ENCODE results near the gene CADPS2.

CADPS2 gene

GRCh38 chr7:122833888-122834570, 52.2 kb downstream of the CADPS2 start:
- Histone ChIP-seq H3K4me2 (no peak overlapping the region), H3K9me3 (no peaks in the 10 kb centered on the region), H4K20me1 (no peaks in the 10 kb centered on the region), H3K4me1 (no peaks in the 10 kb centered on the region), H3K9ac (no peak overlapping the region), H3K27me3 (no peaks in the 10 kb centered on the region), H3K4me3 (no peak overlapping the region), H3K27ac (no peak overlapping the region), H3K36me3 (no peaks in the 10 kb centered on the region)
- no peak for TF ChIP-seq Cebpa-rat (IDR thresholded peaks at IDR 0.05)

GRCh38 chr7:122831436-122831835, 54.8 kb downstream of the CADPS2 start:
- H3K9ac ChIP-seq = no peak overlapping the region
- H3K27ac ChIP-seq = no peak overlapping the region
- no peaks in the 10 kb centered on the region for H3K27me3 ChIP-seq
- no peak overlapping the region for H3K4me2 ChIP-seq
- no peaks in the 10 kb centered on the region for H3K4me1 ChIP-seq
- H4K20me1 ChIP-seq = no peaks in the 10 kb centered on the region
- TF ChIP-seq Cebpa-rat (IDR thresholded peaks at IDR 0.05) = no peak
- no peak overlapping the region for H3K4me3 ChIP-seq
- no peaks in the 10 kb centered on the region for H3K9me3 ChIP-seq
- H3K36me3 ChIP-seq = no peaks in the 10 kb centered on the region

GRCh38 chr7:122829962-122830361, 56.3 kb downstream of the CADPS2 start:
- Histone ChIP-seq H3K4me1 (no peaks in the 10 kb centered on the region), H3K9ac (no peak overlapping the region), H3K27me3 (no peaks in the 10 kb centered on the region), H4K20me1 (no peaks in the 10 kb centered on the region), H3K4me3 (no peak overlapping the region), H3K4me2 (no peak overlapping the region), H3K36me3 (no peaks in the 10 kb centered on the region), H3K27ac (no peak overlapping the region), H3K9me3 (no peaks in the 10 kb centered on the region)
- TF ChIP-seq Cebpa-rat (IDR thresholded peaks at IDR 0.05) = no peak

GRCh38 chr7:122827763-122828162, 58.5 kb downstream of the CADPS2 start:
- no peaks in the 10 kb centered on the region for H3K36me3 ChIP-seq
- TF ChIP-seq Cebpa-rat (IDR thresholded peaks at IDR 0.05) = no peak
- H3K4me1 ChIP-seq = no peaks in the 10 kb centered on the region

GRCh38 chr7:122813845-122814244, 72.4 kb downstream of the CADPS2 start:
- H3K27me3 ChIP-seq = no peaks in the 10 kb centered on the region
- H4K20me1 ChIP-seq = no peaks in the 10 kb centered on the region
- TF ChIP-seq Cebpa-rat (IDR thresholded peaks at IDR 0.05) = no peak
- H3K27ac ChIP-seq = no peak overlapping the region
- no peak overlapping the region for H3K9ac ChIP-seq
- H3K9me3 ChIP-seq = no peaks in the 10 kb centered on the region; the same call in 1 of the 2 replicates
- no peaks in the 10 kb centered on the region for H3K4me1 ChIP-seq
- H3K36me3 ChIP-seq = no peaks in the 10 kb centered on the region
- no peak overlapping the region for H3K4me3 ChIP-seq
- H3K4me2 ChIP-seq = no peak overlapping the region

More at GRCh38 chr7:122827763-122828162, 58.5 kb downstream of the CADPS2 start:
- no peaks in the 10 kb centered on the region for H4K20me1 ChIP-seq
- no peak overlapping the region for H3K9ac ChIP-seq
- no peaks in the 10 kb centered on the region for H3K9me3 ChIP-seq
- no peaks in the 10 kb centered on the region for H3K27me3 ChIP-seq
- no peak overlapping the region for H3K4me3 ChIP-seq
- H3K4me2 ChIP-seq = no peak overlapping the region
- no peak overlapping the region for H3K27ac ChIP-seq

- Histone ChIP-seq H3K4me3 (no peak overlapping the region), H3K4me2 (no peak overlapping the region), H3K9me3 (no peaks in the 10 kb centered on the region), H3K27me3 (no peaks in the 10 kb centered on the region), H3K9ac (no peak overlapping the region), H3K36me3 (no peaks in the 10 kb centered on the region), H3K27ac (no peak overlapping the region), H3K4me1 (no peaks in the 10 kb centered on the region), H4K20me1 (no peaks in the 10 kb centered on the region)
- no peak for TF ChIP-seq Cebpa-rat (IDR thresholded peaks at IDR 0.05)
These were observed 82.4 kb downstream of the CADPS2 start for GRCh38 chr7:122803851-122804250.

GRCh38 chr7:122803323-122803722, 82.9 kb downstream of the CADPS2 start:
- Histone ChIP-seq H3K4me1 (no peaks in the 10 kb centered on the region), H3K36me3 (no peaks in the 10 kb centered on the region), H3K9ac (no peak overlapping the region), H3K4me2 (no peak overlapping the region), H4K20me1 (no peaks in the 10 kb centered on the region), H3K4me3 (no peak overlapping the region), H3K27ac (no peak overlapping the region), H3K9me3 (no peaks in the 10 kb centered on the region), H3K27me3 (no peaks in the 10 kb centered on the region)
- TF ChIP-seq Cebpa-rat (IDR thresholded peaks at IDR 0.05) = no peak

- H3K9me3 ChIP-seq = no peaks in the 10 kb centered on the region
- H4K20me1 ChIP-seq = no peaks in the 10 kb centered on the region
- H3K36me3 ChIP-seq = no peaks in the 10 kb centered on the region
- no peak overlapping the region for H3K9ac ChIP-seq
- H3K4me3 ChIP-seq = no peak overlapping the region
- H3K27me3 ChIP-seq = no peaks in the 10 kb centered on the region
- no peak for TF ChIP-seq Cebpa-rat (IDR thresholded peaks at IDR 0.05)
- no peaks in the 10 kb centered on the region for H3K4me1 ChIP-seq
- H3K27ac ChIP-seq = no peak overlapping the region
- no peak overlapping the region for H3K4me2 ChIP-seq
These were observed 83.9 kb downstream of the CADPS2 start for GRCh38 chr7:122802301-122802751.

- TF ChIP-seq Cebpa-rat (IDR thresholded peaks at IDR 0.05) = no peak
- no peaks in the 10 kb centered on the region for H3K9me3 ChIP-seq
- H3K4me3 ChIP-seq = no peak overlapping the region
- H3K36me3 ChIP-seq = no peaks in the 10 kb centered on the region
- H3K27ac ChIP-seq = no peak overlapping the region
- H3K27me3 ChIP-seq = no peaks in the 10 kb centered on the region
- H3K4me2 ChIP-seq = no peak overlapping the region
- H4K20me1 ChIP-seq = no peaks in the 10 kb centered on the region
- H3K4me1 ChIP-seq = 0 out of 2 replicates have a peak, but pooled peaks cover 2% of the 10 kb centered on the region
- H3K9ac ChIP-seq = no peak overlapping the region
These were observed 94.2 kb downstream of the CADPS2 start for GRCh38 chr7:122791959-122792545.

GRCh38 chr7:122790591-122790990, 95.7 kb downstream of the CADPS2 start:
- H3K4me1 ChIP-seq = 0 out of 2 replicates have a peak, but pooled peaks cover 4% of the 10 kb centered on the region

More at GRCh38 chr7:122790591-122790990, 95.7 kb downstream of the CADPS2 start:
- Histone ChIP-seq H3K9me3 (no peaks in the 10 kb centered on the region), H3K4me3 (no peak overlapping the region), H4K20me1 (no peaks in the 10 kb centered on the region), H3K9ac (no peak overlapping the region), H3K4me2 (no peak overlapping the region), H3K27ac (no peak overlapping the region), H3K27me3 (no peaks in the 10 kb centered on the region), H3K36me3 (no peaks in the 10 kb centered on the region)
- no peak for TF ChIP-seq Cebpa-rat (IDR thresholded peaks at IDR 0.05)
